Stimulated activated CD4-positive, alpha-beta T cell treated with anti-CD3 and anti-CD28 coated beads, Interleukin-4, amount 100 ng/mL, for 1 hour (primary cell): ENCODE results near the gene WDR1.

Experiments
- DNase-seq: peaks from one replicate; pipeline ENCODE4 v3.0.0-alpha.2; 2020

The WDR1 gene

GRCh38 chr4:10083861-10084641 lies 32.5 kb downstream of the WDR1 start:
- DNase-seq: no peak

GRCh38 chr4:10083331-10083771 lies 33.2 kb downstream of the WDR1 start:
- DNase-seq: no peak

GRCh38 chr4:10082459-10083272 lies 33.9 kb downstream of the WDR1 start:
- DNase-seq: no peak

- no peak for DNase-seq
These were observed 34.6 kb downstream of the WDR1 start for GRCh38 chr4:10082047-10082446.

GRCh38 chr4:10081218-10081606 lies 35.4 kb downstream of the WDR1 start:
- DNase-seq: no peak

GRCh38 chr4:10080589-10081217 lies 35.9 kb downstream of the WDR1 start:
- DNase-seq: no peak

GRCh38 chr4:10079912-10080588 lies 36.5 kb downstream of the WDR1 start:
- no peak for DNase-seq

- no peak for DNase-seq
These were observed 37.3 kb downstream of the WDR1 start for GRCh38 chr4:10079256-10079655.

- DNase-seq: no peak
These were observed 37.9 kb downstream of the WDR1 start for GRCh38 chr4:10078481-10079233.

- no peak for DNase-seq
These were observed 38.9 kb downstream of the WDR1 start for GRCh38 chr4:10077483-10078335.

- no peak for DNase-seq
These were observed 39.5 kb downstream of the WDR1 start for GRCh38 chr4:10077076-10077475.

GRCh38 chr4:10075953-10076391 lies 40.6 kb downstream of the WDR1 start:
- DNase-seq: no peak

GRCh38 chr4:10075158-10075863 lies 41.3 kb downstream of the WDR1 start:
- DNase-seq: no peak

GRCh38 chr4:10074767-10075105 lies 41.9 kb downstream of the WDR1 start:
- DNase-seq: no peak

GRCh38 chr4:10074076-10074766 lies 42.4 kb downstream of the WDR1 start:
- DNase-seq: no peak

GRCh38 chr4:10072420-10073017 lies 44.1 kb downstream of the WDR1 start:
- no peak for DNase-seq

- no peak for DNase-seq
These were observed 47.4 kb downstream of the WDR1 start for GRCh38 chr4:10069075-10069642.

- no peak for DNase-seq
These were observed 49.6 kb downstream of the WDR1 start for GRCh38 chr4:10066670-10067651.
